ENCODE results near the gene ZMYND19. TPM values are rescaled to one million over a fixed set of nuclear protein-coding genes. Genes with fewer than 3 reads are reported as not detected.

ZMYND19 gene
- total RNA-seq, 1 experiment from 2014 or later: 51.9 TPM

DNA sequence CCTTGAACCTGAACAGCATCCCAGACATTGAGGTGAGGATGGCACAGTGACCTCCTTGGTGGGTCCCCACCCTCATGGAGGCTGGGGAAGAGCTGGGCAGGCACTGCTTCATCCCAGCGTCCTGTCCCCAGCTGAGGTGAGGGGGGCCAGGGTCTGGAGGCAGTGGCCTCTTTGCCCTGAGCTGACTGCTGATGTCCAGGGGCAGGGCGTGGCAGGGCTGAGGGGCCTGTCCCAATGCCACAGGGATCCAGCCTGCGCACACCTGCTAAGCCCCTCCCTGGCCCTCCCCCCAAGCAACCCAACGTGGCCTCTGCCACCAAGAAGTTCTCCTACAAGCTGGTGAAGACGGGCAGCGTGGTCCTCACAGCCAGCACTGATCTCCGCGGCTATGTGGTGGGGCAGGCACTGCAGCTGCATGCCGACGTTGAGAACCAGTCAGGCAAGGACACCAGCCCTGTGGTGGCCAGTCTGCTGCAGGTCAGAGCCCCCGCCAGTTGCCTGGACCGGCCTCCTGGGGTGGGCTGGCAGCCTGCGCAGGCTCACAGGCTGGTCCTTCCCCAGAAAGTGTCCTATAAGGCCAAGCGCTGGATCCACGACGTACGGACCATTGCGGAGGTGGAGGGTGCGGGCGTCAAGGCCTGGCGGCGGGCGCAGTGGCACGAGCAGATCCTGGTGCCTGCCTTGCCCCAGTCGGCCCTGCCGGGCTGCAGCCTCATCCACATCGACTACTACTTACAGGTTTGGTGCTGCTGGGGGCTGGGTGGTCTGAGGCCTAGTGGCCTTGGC lies 23.6 kb upstream of the ZMYND19 start:
- CTCF ChIA-PET: interaction anchor here (0.9 kb wide), 1 partner anchor 35 kb away, joined by 3 read pairs; no protein-coding TSS in a partner anchor
- Mint-ChIP-seq H3K27ac (ENCODE audit: low read depth, unreplicated experiment) (peak overlapping the region; percentile 96), H3K9me3 (ENCODE audit: unreplicated experiment) (no peaks in the 10 kb centered on the region), H3K4me1 (ENCODE audit: insufficient read depth, unreplicated experiment) (peaks cover 31% of the 10 kb centered on the region), H3K27me3 (ENCODE audit: insufficient read depth, unreplicated experiment) (no peaks in the 10 kb centered on the region), H3K36me3 (ENCODE audit: insufficient read depth, unreplicated experiment) (peaks cover 87% of the 10 kb centered on the region), H3K4me3 (ENCODE audit: unreplicated experiment) (no peak overlapping the region)
- POLR2A ChIA-PET: interaction anchor here (0.6 to 1.2 kb wide), 2 partner anchors 22 to 62 kb away, joined by 3 to 4 read pairs; partner anchors contain the start of gene MRPL41
- BruUV-seq (replicated peaks): no TSS peak
- intact Hi-C loops (cut with micrococcal nuclease): loop anchor here (5.0 to 10.0 kb wide), 2 partner anchors 37 to 59 kb away; partner anchors contain the start of genes DPH7, MRPL41 and PNPLA7
- DNase-seq (ENCODE audit: unreplicated experiment): no peak
- TF ChIP-seq, protein P1, sequence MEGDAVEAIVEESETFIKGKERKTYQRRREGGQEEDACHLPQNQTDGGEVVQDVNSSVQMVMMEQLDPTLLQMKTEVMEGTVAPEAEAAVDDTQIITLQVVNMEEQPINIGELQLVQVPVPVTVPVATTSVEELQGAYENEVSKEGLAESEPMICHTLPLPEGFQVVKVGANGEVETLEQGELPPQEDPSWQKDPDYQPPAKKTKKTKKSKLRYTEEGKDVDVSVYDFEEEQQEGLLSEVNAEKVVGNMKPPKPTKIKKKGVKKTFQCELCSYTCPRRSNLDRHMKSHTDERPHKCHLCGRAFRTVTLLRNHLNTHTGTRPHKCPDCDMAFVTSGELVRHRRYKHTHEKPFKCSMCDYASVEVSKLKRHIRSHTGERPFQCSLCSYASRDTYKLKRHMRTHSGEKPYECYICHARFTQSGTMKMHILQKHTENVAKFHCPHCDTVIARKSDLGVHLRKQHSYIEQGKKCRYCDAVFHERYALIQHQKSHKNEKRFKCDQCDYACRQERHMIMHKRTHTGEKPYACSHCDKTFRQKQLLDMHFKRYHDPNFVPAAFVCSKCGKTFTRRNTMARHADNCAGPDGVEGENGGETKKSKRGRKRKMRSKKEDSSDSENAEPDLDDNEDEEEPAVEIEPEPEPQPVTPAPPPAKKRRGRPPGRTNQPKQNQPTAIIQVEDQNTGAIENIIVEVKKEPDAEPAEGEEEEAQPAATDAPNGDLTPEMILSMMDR (IDR thresholded peaks at IDR 0.05; ENCODE audit: unreplicated experiment): no peak

DNA sequence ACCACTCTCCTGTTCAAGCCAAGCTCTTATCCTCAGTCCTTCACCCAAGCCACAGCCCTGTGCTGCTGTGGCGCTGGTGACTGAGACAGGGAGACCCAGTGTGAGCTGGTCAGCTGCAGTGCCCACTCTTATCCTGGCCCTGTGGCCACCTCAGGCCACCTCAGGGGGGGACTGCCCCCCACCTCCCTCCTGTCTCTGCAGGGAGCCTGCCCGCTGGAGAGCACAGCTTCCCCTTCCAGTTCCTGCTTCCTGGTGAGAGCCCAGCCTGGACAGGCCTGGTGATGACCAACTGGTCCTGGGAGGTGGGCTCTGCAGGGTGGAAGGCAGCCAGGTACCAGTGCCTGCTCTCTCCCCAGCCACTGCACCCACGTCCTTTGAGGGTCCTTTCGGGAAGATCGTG lies 22.9 kb upstream of the ZMYND19 start:
- Mint-ChIP-seq H3K9me3 (ENCODE audit: unreplicated experiment) (no peaks in the 10 kb centered on the region), H3K4me3 (ENCODE audit: unreplicated experiment) (peak overlapping the region; percentile 72), H3K36me3 (ENCODE audit: insufficient read depth, unreplicated experiment) (peaks cover 85% of the 10 kb centered on the region), H3K27ac (ENCODE audit: low read depth, unreplicated experiment) (peak overlapping the region; percentile 96), H3K4me1 (ENCODE audit: insufficient read depth, unreplicated experiment) (peaks cover 31% of the 10 kb centered on the region), H3K27me3 (ENCODE audit: insufficient read depth, unreplicated experiment) (no peaks in the 10 kb centered on the region)
- CTCF ChIA-PET: no interaction called here
- TF ChIP-seq, protein P1 (IDR thresholded peaks at IDR 0.05; ENCODE audit: unreplicated experiment): no peak
- POLR2A ChIA-PET: interaction anchor here (0.6 to 1.7 kb wide), 4 partner anchors 22 to 61 kb away, joined by 3 to 13 read pairs (median 4); partner anchors contain the start of gene MRPL41
- DNase-seq (ENCODE audit: unreplicated experiment): no peak
- intact Hi-C loops (cut with micrococcal nuclease): loop anchor here (5.0 to 10.0 kb wide), 2 partner anchors 36 to 58 kb away; partner anchors contain the start of genes DPH7, MRPL41 and PNPLA7
- BruUV-seq (replicated peaks): no TSS peak

GRCh38 chr9:137612741-137613142 lies 22.4 kb upstream of the ZMYND19 start:
- no peaks in the 10 kb centered on the region for H3K9me3 Mint-ChIP-seq (ENCODE audit: unreplicated experiment)
- intact Hi-C loops (cut with micrococcal nuclease): loop anchor here (5.0 to 10.0 kb wide), 2 partner anchors 35 to 58 kb away; partner anchors contain the start of genes DPH7, MRPL41 and PNPLA7
- BruUV-seq (replicated peaks): TSS peak; percentile 52
- H3K36me3 Mint-ChIP-seq (ENCODE audit: insufficient read depth, unreplicated experiment): peaks cover 83% of the 10 kb centered on the region
- peak overlapping the region; percentile 96 for H3K27ac Mint-ChIP-seq (ENCODE audit: low read depth, unreplicated experiment)
- peaks cover 29% of the 10 kb centered on the region for H3K4me1 Mint-ChIP-seq (ENCODE audit: insufficient read depth, unreplicated experiment)
- peak overlapping the region; percentile 72 for H3K4me3 Mint-ChIP-seq (ENCODE audit: unreplicated experiment)
- TF ChIP-seq, protein P1 (IDR thresholded peaks at IDR 0.05; ENCODE audit: unreplicated experiment): no peak
- CTCF ChIA-PET: no interaction called here
- no peaks in the 10 kb centered on the region for H3K27me3 Mint-ChIP-seq (ENCODE audit: insufficient read depth, unreplicated experiment)
- DNase-seq (ENCODE audit: unreplicated experiment): no peak
- POLR2A ChIA-PET: interaction anchor here (0.7 to 3.0 kb wide), 8 partner anchors 10 to 60 kb away, joined by 3 to 16 read pairs (median 6); partner anchors contain the start of genes DPH7, MRPL41 and ZMYND19
